Left forelimb (tissue), 1 donor: ENCODE measurements around the gene IRAK2.
A peak's percentile ranks its signal among the peaks of the same experiment; 100 is the strongest.
"Not testable (repeated sequence)": the region's sequence is repeated elsewhere in the genome, so short reads cannot be mapped to it uniquely, and the experiment has no call there.

Experiments
- DNase-seq: peaks from one replicate; pipeline ENCODE4 v3.0.0-alpha.2; 2018; ENCODE audit warnings: low spot score

The IRAK2 gene, protein sequence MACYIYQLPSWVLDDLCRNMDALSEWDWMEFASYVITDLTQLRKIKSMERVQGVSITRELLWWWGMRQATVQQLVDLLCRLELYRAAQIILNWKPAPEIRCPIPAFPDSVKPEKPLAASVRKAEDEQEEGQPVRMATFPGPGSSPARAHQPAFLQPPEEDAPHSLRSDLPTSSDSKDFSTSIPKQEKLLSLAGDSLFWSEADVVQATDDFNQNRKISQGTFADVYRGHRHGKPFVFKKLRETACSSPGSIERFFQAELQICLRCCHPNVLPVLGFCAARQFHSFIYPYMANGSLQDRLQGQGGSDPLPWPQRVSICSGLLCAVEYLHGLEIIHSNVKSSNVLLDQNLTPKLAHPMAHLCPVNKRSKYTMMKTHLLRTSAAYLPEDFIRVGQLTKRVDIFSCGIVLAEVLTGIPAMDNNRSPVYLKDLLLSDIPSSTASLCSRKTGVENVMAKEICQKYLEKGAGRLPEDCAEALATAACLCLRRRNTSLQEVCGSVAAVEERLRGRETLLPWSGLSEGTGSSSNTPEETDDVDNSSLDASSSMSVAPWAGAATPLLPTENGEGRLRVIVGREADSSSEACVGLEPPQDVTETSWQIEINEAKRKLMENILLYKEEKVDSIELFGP

GRCh38 chr3:10164546-10165393 lies at the start of gene IRAK2:
Gene IRAK2, plus strand, starts transcription at chr3:10164919. Its CDS starts 36 bp downstream, at chr3:10164955.
- DNase-seq, result peak; percentile 82

- peak; percentile 92 for DNase-seq
Observed at GRCh38 chr3:10115326-10116137, 49.2 kb upstream of the IRAK2 start, which contains the start of gene BRK1. Gene BRK1, plus strand, starts transcription at chr3:10115675. Its CDS starts 27 bp downstream, at chr3:10115702.

DNA sequence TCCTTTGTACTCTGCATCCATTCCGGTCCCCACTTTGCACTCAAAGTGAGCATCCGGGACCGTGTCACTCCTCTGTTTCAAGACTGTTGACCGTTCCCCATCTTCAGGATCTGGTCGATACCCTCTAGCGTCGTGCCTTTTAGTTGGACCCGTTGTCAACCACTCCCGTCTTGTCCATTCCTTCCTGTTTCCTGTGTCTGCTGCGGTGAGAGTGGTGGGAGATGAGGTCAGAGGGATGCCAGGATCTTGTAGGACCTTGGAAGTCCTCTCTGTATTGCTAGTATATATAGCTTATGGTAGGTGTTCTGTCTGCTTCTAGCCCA lies 48.6 kb upstream of the IRAK2 start:
- DNase-seq, result no peak

DNA sequence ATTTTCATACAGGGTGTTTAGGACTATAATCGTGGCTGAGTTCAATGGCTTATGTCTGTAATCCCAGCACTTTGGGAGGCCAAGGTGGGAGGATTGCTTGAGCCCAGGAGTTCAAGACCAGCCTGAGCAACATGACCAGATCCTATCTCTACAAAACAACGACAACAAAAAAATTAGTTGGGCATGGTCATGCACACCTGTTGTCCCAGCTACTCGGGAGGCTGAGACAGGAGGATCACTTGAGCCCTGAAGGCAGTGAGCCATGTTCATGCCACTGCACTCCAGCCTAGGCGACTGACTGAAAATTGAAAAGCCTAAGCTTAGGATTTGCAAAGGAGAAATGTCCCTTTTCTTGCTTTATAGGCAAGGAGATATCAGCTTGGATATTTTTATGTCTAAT lies 47.8 kb upstream of the IRAK2 start:
- no peak for DNase-seq

DNA sequence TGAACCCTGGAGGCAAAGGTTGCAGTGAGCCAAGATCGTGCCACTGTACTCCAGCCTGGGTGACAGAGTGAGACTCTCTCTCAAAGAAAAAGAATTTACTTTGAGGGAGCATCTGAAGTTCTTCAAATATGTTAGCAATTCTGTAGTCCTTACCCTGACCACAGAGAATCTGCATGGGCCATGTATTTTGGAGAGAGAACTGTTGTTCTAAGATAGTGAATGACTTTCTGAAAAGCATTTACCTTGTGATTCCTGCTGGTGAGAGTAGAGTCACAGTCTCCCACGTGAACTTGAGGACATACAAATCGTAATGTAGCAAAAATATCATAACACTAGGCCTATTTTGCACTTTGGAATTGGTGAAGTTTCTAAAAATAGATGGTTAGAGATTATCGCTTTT lies 45.3 kb upstream of the IRAK2 start:
- no peak for DNase-seq

- DNase-seq, result no peak
Observed at GRCh38 chr3:10121064-10121463, 43.7 kb upstream of the IRAK2 start.

DNA sequence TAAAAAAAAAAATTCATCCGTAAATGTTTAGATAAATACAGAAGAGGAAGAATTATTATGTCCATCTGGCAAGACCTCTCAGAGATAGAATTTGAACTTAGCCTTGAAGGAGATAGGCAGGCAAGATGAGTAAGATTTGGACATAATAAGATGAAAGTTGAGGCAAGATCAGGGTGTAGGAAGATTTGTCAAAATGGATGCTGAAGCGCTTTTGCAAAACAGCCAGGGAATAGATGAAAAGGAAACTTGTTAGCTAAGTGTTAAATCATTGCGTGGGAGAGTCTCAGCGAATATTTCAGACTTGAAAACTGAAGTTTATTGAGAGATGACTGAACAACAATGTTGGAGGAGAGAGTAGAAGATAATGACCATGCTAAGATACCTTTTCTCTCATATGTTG lies 42.0 kb upstream of the IRAK2 start:
- DNase-seq, result no peak

DNA sequence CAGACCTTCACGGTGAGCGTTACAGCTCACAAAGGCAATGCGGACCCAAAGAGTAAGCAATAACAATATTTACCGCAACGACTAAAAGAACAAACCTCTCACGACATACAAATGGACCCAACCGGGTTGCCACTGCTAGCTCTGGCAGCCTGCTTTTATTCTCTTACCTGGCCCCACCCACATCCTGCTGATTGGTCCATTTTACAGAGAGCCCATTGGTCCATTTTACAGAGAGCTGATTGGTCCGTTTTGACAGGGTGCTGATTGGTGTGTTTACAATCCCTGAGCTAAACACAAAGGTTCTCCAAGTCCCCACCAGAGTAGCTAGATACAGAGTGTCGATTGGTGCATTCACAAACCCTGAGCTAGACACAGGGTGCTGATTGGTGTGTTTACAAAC lies 28.8 kb upstream of the IRAK2 start:
- not testable (repeated sequence) for DNase-seq

GRCh38 chr3:10136426-10137005 lies 28.2 kb upstream of the IRAK2 start:
- DNase-seq, result no peak

- DNase-seq, result no peak
Observed at GRCh38 chr3:10137178-10137577, 27.5 kb upstream of the IRAK2 start.

DNA sequence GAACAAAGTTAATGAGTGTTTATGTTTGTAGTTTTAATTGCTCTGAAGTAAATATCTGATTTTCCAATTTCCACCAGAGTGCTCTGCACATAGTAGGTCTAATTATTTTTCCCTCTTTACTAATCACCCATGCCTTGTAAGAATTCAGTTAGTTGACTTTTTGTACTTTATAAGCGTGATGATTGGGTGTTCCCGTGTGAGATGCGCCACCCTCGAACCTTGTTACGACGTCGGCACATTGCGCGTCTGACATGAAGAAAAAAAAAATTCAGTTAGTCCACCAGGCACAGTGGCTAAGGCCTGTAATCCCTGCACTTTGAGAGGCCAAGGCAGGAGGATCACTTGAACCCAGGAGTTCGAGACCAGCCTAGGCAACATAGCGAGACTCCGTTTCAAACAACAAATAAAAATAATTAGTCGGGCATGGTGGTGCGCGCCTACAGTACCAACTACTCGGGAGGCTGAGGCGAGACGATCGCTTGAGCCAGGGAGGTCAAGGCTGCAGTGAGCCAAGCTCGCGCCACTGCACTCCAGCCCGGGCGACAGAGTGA lies 23.6 kb upstream of the IRAK2 start:
- DNase-seq, result no peak

- no peak for DNase-seq
Observed at GRCh38 chr3:10142707-10143560, 21.8 kb upstream of the IRAK2 start.

- no peak for DNase-seq
Observed at GRCh38 chr3:10145685-10146084, 19.0 kb upstream of the IRAK2 start.

DNA sequence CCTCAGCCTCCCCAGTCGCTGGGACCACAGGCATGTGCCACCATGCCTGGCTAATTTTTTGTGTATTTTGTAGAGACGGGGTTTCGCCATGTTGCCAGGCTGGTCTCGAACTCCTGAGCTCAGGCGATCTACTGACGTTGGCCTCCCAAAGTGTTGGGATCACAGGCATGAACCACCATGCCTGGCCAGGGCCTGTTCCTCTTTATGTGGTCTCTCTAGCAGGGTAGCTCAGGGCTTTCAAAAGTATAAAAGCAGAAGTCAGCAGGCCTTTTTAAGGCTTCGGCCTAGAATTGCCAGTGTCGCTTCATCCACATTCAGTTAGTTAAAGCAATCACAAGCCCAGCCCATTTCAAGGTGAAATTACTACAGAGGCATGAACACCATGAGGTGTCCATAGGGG lies 15.5 kb upstream of the IRAK2 start:
- DNase-seq, result no peak

- no peak for DNase-seq
Observed at GRCh38 chr3:10150987-10151386, 13.7 kb upstream of the IRAK2 start.

- DNase-seq, result no peak
Observed at GRCh38 chr3:10154335-10155122, 10.2 kb upstream of the IRAK2 start.

GRCh38 chr3:10155123-10155472 lies 9.6 kb upstream of the IRAK2 start:
- DNase-seq, result no peak

- DNase-seq, result no peak
Observed at GRCh38 chr3:10155658-10156057, 9.1 kb upstream of the IRAK2 start.

DNA sequence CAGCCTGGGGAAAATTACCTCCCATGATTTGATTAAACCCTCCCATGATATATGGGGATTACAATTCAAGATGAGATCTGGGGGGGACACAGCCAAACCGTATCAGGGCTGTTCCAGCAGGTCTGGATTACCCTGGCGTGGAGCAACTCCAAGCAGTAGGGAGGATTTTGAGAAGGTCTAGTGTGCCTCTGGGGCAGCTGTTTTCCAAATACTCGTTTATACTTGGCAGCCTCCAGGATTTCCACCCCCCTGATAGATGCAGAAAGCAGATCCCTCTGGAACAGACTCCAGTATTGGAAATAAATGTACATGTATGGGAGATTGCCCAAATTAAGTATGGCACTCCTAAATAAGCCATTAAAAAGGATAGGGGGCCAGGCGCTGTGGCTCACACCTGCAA lies 7.7 kb upstream of the IRAK2 start:
- no peak for DNase-seq

- DNase-seq, result not testable (repeated sequence)
Observed at GRCh38 chr3:10158555-10158954, 6.2 kb upstream of the IRAK2 start.
